MM.1S (cell line): Measurements from ENCODE around the gene AZU1.

ENCODE experiments used
- DNase-seq: peaks from one replicate; pipeline ENCODE4 v3.0.0-alpha.2; 2015
- H2AFZ ChIP-seq: fragments of 300-600 bp; sonication (generic); 2 replicates; pipeline ENCODE4 v1.6.0; 2016; ENCODE audit warnings: antibody characterized with exemption, low read length
- H3F3A ChIP-seq: fragments of 300-600 bp; sonication (generic); 2 replicates; pipeline ENCODE4 v1.6.1; 2016; ENCODE audit warnings: mild to moderate bottlenecking, antibody characterized with exemption, low read length, moderate library complexity, mixed read lengths; ENCODE audit not compliant: insufficient read depth
- H3K27ac ChIP-seq: fragments of 300-600 bp; sonication (generic); 2 replicates; pipeline ENCODE4 v1.5.1; 2016; ENCODE audit warnings: mild to moderate bottlenecking, low read length
- H3K27me3 ChIP-seq: fragments of 300-600 bp; sonication (generic); replicated peaks from 2 replicates; pipeline ENCODE4 v1.6.0; 2016; ENCODE audit warnings: low read length; ENCODE audit not compliant: insufficient read depth
- H3K36me3 ChIP-seq: fragments of 300-600 bp; sonication (generic); replicated peaks from 2 replicates; pipeline ENCODE4 v1.6.1; 2016; ENCODE audit warnings: mild to moderate bottlenecking, low read length, mixed read lengths; ENCODE audit not compliant: insufficient read depth
- H3K4me1 ChIP-seq: fragments of 300-600 bp; sonication (generic); 2 replicates; pipeline ENCODE4 v1.6.1; 2016; ENCODE audit warnings: low read length, mixed read lengths
- H3K4me2 ChIP-seq: fragments of 300-600 bp; sonication (generic); 2 replicates; pipeline ENCODE4 v1.6.0; 2016; ENCODE audit warnings: low read depth, low read length
- H3K4me3 ChIP-seq: fragments of 300-600 bp; sonication (generic); 2 replicates; pipeline ENCODE4 v1.5.1; 2016; ENCODE audit warnings: low read length, mixed read lengths
- H3K79me2 ChIP-seq: fragments of 300-600 bp; sonication (generic); 2 replicates; pipeline ENCODE4 v1.6.1; 2016; ENCODE audit warnings: mixed run types, low read length, mixed read lengths
- H3K9ac ChIP-seq: fragments of 300-600 bp; sonication (generic); 2 replicates; pipeline ENCODE4 v1.6.1; 2016; ENCODE audit warnings: low read length, mixed read lengths
- H3K9me2 ChIP-seq: fragments of 300-600 bp; sonication (generic); replicated peaks from 2 replicates; pipeline ENCODE4 v1.6.1; 2016; ENCODE audit warnings: mild to moderate bottlenecking, low read length, mixed read lengths; ENCODE audit not compliant: insufficient read depth
- H3K9me3 ChIP-seq: fragments of 300-600 bp; sonication (generic); replicated peaks from 2 replicates; pipeline ENCODE4 v1.6.1; 2016; ENCODE audit warnings: mild to moderate bottlenecking, low read length, mixed read lengths; ENCODE audit not compliant: insufficient read depth
- H4K20me1 ChIP-seq: fragments of 300-600 bp; sonication (generic); 2 replicates; pipeline ENCODE4 v1.6.1; 2016; ENCODE audit warnings: mild to moderate bottlenecking, low read length, moderate library complexity, mixed read lengths; ENCODE audit not compliant: insufficient read depth
- CTCF ChIP-seq: fragments of 300-600 bp; sonication (generic); IDR thresholded peaks from 2 replicates; pipeline ENCODE4 v1.5.1; 2016; ENCODE audit warnings: antibody characterized with exemption, low read length, mixed read lengths
- EZH2 ChIP-seq: fragments of 300-600 bp; sonication (generic); optimal IDR thresholded peaks from 2 replicates; pipeline ENCODE3; 2017; ENCODE audit warnings: low read depth, mild to moderate bottlenecking, antibody characterized with exemption, low read length, mixed read lengths
- EZH2phosphoT487 ChIP-seq: fragments of 300-600 bp; sonication (generic); IDR thresholded peaks from 2 replicates; pipeline ENCODE4 v1.6.1; 2018; ENCODE audit warnings: antibody characterized with exemption, low read length

AZU1 gene

GRCh38 chr19:867855-868457 lies 40.3 kb downstream of the AZU1 start:
- Histone ChIP-seq H3K79me2 (no peaks in the 10 kb centered on the region), H4K20me1 (0 out of 2 replicates have a peak, but pooled peaks cover 3% of the 10 kb centered on the region), H3F3A (peaks cover 14% of the 10 kb centered on the region)

GRCh38 chr19:868458-869244 lies 41.0 kb downstream of the AZU1 start:
- no peak for DNase-seq
- no peaks in the 10 kb centered on the region for H3K9me3 ChIP-seq
- H3K4me1 ChIP-seq: 0 out of 2 replicates have a peak, but pooled peaks cover 7% of the 10 kb centered on the region
- H3K9ac ChIP-seq: no peak overlapping the region
- H3K79me2 ChIP-seq: no peaks in the 10 kb centered on the region
- no peak overlapping the region for H2AFZ ChIP-seq
- peaks cover 14% of the 10 kb centered on the region for H3F3A ChIP-seq
- H3K36me3 ChIP-seq: no peaks in the 10 kb centered on the region
- TF ChIP-seq EZH2phosphoT487: no peak
- TF ChIP-seq EZH2: no peak
- no peak for TF ChIP-seq CTCF
- no peak overlapping the region for H3K27ac ChIP-seq
- H4K20me1 ChIP-seq: 0 out of 2 replicates have a peak, but pooled peaks cover 3% of the 10 kb centered on the region
- H3K4me3 ChIP-seq: no peak overlapping the region
- H3K4me2 ChIP-seq: no peak overlapping the region
- no peaks in the 10 kb centered on the region for H3K9me2 ChIP-seq
- no peaks in the 10 kb centered on the region for H3K27me3 ChIP-seq

More at GRCh38 chr19:867855-868457, 40.3 kb downstream of the AZU1 start:
- no peak overlapping the region for H2AFZ ChIP-seq
- no peaks in the 10 kb centered on the region for H3K9me2 ChIP-seq
- no peak overlapping the region for H3K9ac ChIP-seq
- H3K4me2 ChIP-seq: no peak overlapping the region
- H3K27me3 ChIP-seq: no peaks in the 10 kb centered on the region
- no peak for TF ChIP-seq EZH2phosphoT487
- no peak for TF ChIP-seq CTCF
- no peak for TF ChIP-seq EZH2
- H3K36me3 ChIP-seq: no peaks in the 10 kb centered on the region
- no peak overlapping the region for H3K4me3 ChIP-seq
- H3K9me3 ChIP-seq: no peaks in the 10 kb centered on the region
- H3K4me1 ChIP-seq: peaks cover 10% of the 10 kb centered on the region
- DNase-seq: no peak
- no peak overlapping the region for H3K27ac ChIP-seq

- Histone ChIP-seq H3K36me3 (no peaks in the 10 kb centered on the region), H3K4me3 (no peak overlapping the region), H3K27me3 (no peaks in the 10 kb centered on the region), H3K9me2 (no peaks in the 10 kb centered on the region), H3K4me1 (0 out of 2 replicates have a peak, but pooled peaks cover 7% of the 10 kb centered on the region), H3F3A (peaks cover 11% of the 10 kb centered on the region), H3K27ac (no peak overlapping the region), H4K20me1 (no peaks in the 10 kb centered on the region), H2AFZ (no peak overlapping the region), H3K9ac (no peak overlapping the region), H3K4me2 (no peak overlapping the region), H3K79me2 (no peaks in the 10 kb centered on the region), H3K9me3 (no peaks in the 10 kb centered on the region)
- TF ChIP-seq EZH2phosphoT487 (no peak), EZH2 (no peak), CTCF (no peak)
- DNase-seq: no peak
Measured at GRCh38 chr19:869245-870177, 41.9 kb downstream of the AZU1 start.
